IMR-90 (cell line): Measurements from ENCODE around the gene PYGB. TPM values are rescaled to one million over a fixed set of nuclear protein-coding genes. Genes with fewer than 3 reads are reported as not detected.

Source experiments
- ATAC-seq: fragments of 200-7000 bp; cut with Tn5 transposase; 2 replicates; pipeline ENCODE4 v1.9.1; 2020; ENCODE audit warnings: low read depth, mild to moderate bottlenecking, moderate library complexity
- BruUV-seq: library from RNA; stranded (reverse); fragments of 400-500 nt; replicated peaks from 2 replicates; lab custom pipeline; 2021; lab: Mats Ljungman, UMichigan
- CTCF ChIA-PET: fragments of 300-600 bp; formaldehyde crosslinking; extraction: SDS; loops from one replicate; lab custom pipeline; 2021; ENCODE audit warnings: antibody characterized with exemption; lab: Yijun Ruan, JAX
- POLR2A ChIA-PET: fragments of 300-600 bp; sonication (Branson Sonifier 250); formaldehyde crosslinking; loops from one replicate; lab custom pipeline; 2022; ENCODE audit warnings: antibody characterized with exemption; ENCODE audit not compliant: unreplicated experiment; lab: Charles Lee
- DNase-seq: peaks from one replicate; pipeline ENCODE4 v3.0.0; 2013
- H2AFZ ChIP-seq: replicated peaks from 2 replicates; pipeline ENCODE3; 2013; ENCODE audit warnings: low read length, mild to moderate bottlenecking; ENCODE audit not compliant: poor library complexity
- H2AK5ac ChIP-seq: 2 replicates; pipeline ENCODE4 v1.6.1; 2013; ENCODE audit warnings: low read depth, low read length, inconsistent platforms
- H2AK9ac ChIP-seq: replicated peaks from 2 replicates; pipeline ENCODE3; 2013; ENCODE audit warnings: mild to moderate bottlenecking, low read depth, low read length, moderate library complexity; ENCODE audit not compliant: poor library complexity
- H2BK120ac ChIP-seq: 2 replicates; pipeline ENCODE4 v1.6.1; 2013; ENCODE audit warnings: low read depth, low read length, inconsistent platforms
- H2BK15ac ChIP-seq: 3 replicates; pipeline ENCODE4 v1.6.1; 2013; ENCODE audit warnings: low read depth, low read length, inconsistent platforms
- H2BK20ac ChIP-seq: 2 replicates; pipeline ENCODE4 v1.6.1; 2013; ENCODE audit warnings: low read depth, mild to moderate bottlenecking, inconsistent platforms, low read length, moderate library complexity
- H2BK5ac ChIP-seq: 2 replicates; pipeline ENCODE4 v1.6.1; 2013; ENCODE audit warnings: mild to moderate bottlenecking, low read depth, low read length, inconsistent platforms; ENCODE audit not compliant: poor library complexity, severe bottlenecking
- H3K14ac ChIP-seq: replicated peaks from 2 replicates; pipeline ENCODE4 v1.6.1; 2013; ENCODE audit warnings: low read depth, low read length, inconsistent platforms
- H3K18ac ChIP-seq: 2 replicates; pipeline ENCODE4 v1.6.1; 2013; ENCODE audit warnings: low read depth, low read length, control low read depth
- H3K23ac ChIP-seq: 2 replicates; pipeline ENCODE4 v1.6.1; 2013; ENCODE audit warnings: low read depth, low read length, inconsistent platforms
- H3K27ac ChIP-seq: 2 replicates; pipeline ENCODE4 v1.5.1; 2013; ENCODE audit warnings: mild to moderate bottlenecking, control low read depth, low read length; ENCODE audit not compliant: insufficient read depth
- H3K27me3 ChIP-seq: 2 replicates; pipeline ENCODE4 v1.6.1; 2013; ENCODE audit warnings: low read length; ENCODE audit not compliant: control insufficient read depth, insufficient read depth
- H3K36me3 ChIP-seq: 2 replicates; pipeline ENCODE4 v1.6.1; 2013; ENCODE audit warnings: low read length, mixed read lengths; ENCODE audit not compliant: control insufficient read depth, insufficient read depth
- H3K4ac ChIP-seq: 2 replicates; pipeline ENCODE4 v1.6.1; 2013; ENCODE audit warnings: low read depth, low read length, inconsistent platforms
- H3K4me1 ChIP-seq: 2 replicates; pipeline ENCODE4 v1.6.1; 2013; ENCODE audit warnings: low read length, mixed read lengths; ENCODE audit not compliant: control insufficient read depth, insufficient read depth
- H3K4me2 ChIP-seq: 2 replicates; pipeline ENCODE4 v1.6.1; 2013; ENCODE audit warnings: low read depth, mild to moderate bottlenecking, control low read depth, low read length, moderate library complexity
- H3K4me3 ChIP-seq: 2 replicates; pipeline ENCODE4 v1.5.1; 2013; ENCODE audit warnings: low read depth, mild to moderate bottlenecking, control low read depth, low read length, moderate library complexity; ENCODE audit not compliant: insufficient read depth
- H3K56ac ChIP-seq: 2 replicates; pipeline ENCODE4 v1.6.1; 2013; ENCODE audit warnings: low read length, inconsistent platforms; ENCODE audit not compliant: insufficient read depth; ENCODE audit errors: extremely low read depth
- H3K79me1 ChIP-seq, 2 experiments: 2 replicates each; pipeline ENCODE4 v1.6.1; 2013; ENCODE audit warnings: low read length in 2 of 2, inconsistent platforms in 1 of 2, low read depth in 1 of 2
- H3K9ac ChIP-seq: 2 replicates; pipeline ENCODE4 v1.6.1; 2013; ENCODE audit warnings: low read depth, low read length, control low read depth
- H3K9me1 ChIP-seq: 2 replicates; pipeline ENCODE4 v1.6.1; 2013; ENCODE audit warnings: low read length, inconsistent platforms; ENCODE audit not compliant: insufficient read depth
- H3K9me3 ChIP-seq: 2 replicates; pipeline ENCODE4 v1.6.1; 2013; ENCODE audit warnings: low read length; ENCODE audit not compliant: control insufficient read depth, insufficient read depth
- H4K20me1 ChIP-seq: 2 replicates; pipeline ENCODE4 v1.6.1; 2013; ENCODE audit warnings: low read length, inconsistent platforms; ENCODE audit not compliant: insufficient read depth
- H4K5ac ChIP-seq: 2 replicates; pipeline ENCODE4 v1.6.1; 2013; ENCODE audit warnings: mild to moderate bottlenecking, low read depth, low read length, control low read depth
- H4K8ac ChIP-seq, 2 experiments: 2 replicates each; pipeline ENCODE4 v1.6.1; 2013; ENCODE audit warnings: low read depth in 2 of 2, low read length in 2 of 2, control low read depth in 1 of 2, inconsistent platforms in 1 of 2
- H4K91ac ChIP-seq: 2 replicates; pipeline ENCODE4 v1.6.1; 2013; ENCODE audit warnings: low read depth, low read length, inconsistent platforms; ENCODE audit not compliant: insufficient read depth
- RAD21 ChIP-seq: IDR thresholded peaks from 2 replicates; pipeline ENCODE4 v1.6.1; 2012; ENCODE audit warnings: low read length, improper control_type of control experiment
- WGBS, 2 experiments: methylation state at CpG; one replicate each; pipeline versions ENCODE4 v1.1.5 to v1.1.7; 2013; ENCODE audit warnings: missing lambda C conversion rate in 2 of 2; ENCODE audit not compliant: insufficient read length in 1 of 2; ENCODE audit errors: extremely low coverage in 2 of 2; 5-methylcytosine and 5-hydroxymethylcytosine counted together
- dilution Hi-C: fragments of 300-500 bp; cut with HindIII; formaldehyde crosslinking; loops from one replicate; pipeline ENCODE4 v1.14.3; 2018; ENCODE audit warnings: low sequenced_read_pairs; ENCODE audit not compliant: unreplicated experiment
- in situ Hi-C: fragments of 300-500 bp; cut with MboI; formaldehyde crosslinking; loops from 3 replicates; pipeline ENCODE4 v1.14.3; 2019; ENCODE audit warnings: low sequenced_read_pairs, inconsistent platforms, mixed read lengths
- intact Hi-C: fragments of 100-400 bp; cut with micrococcal nuclease; formaldehyde crosslinking; loops from 2 replicates; pipeline ENCODE4 v1.10.0; 2022
- polyA plus RNA-seq, 3 experiments: library from polyadenylated mRNA; depleted of rRNA; stranded (reverse); fragments of >200 nt; gene quantifications; 2 replicates each; pipeline ENCODE4 v1.2.3, GENCODE V29; 2012; ENCODE audit warnings: low replicate concordance in 1 of 3
- total RNA-seq: library from RNA; depleted of rRNA; stranded (reverse); fragments of >200 nt; gene quantifications from 2 replicates; pipeline ENCODE4 v1.2.3, GENCODE V29; 2012

Gene PYGB
- total and polyA plus RNA-seq, 2 of the 4 experiments (the other 2 are of a cell fraction) = 72.4 to 83.1 TPM

DNA sequence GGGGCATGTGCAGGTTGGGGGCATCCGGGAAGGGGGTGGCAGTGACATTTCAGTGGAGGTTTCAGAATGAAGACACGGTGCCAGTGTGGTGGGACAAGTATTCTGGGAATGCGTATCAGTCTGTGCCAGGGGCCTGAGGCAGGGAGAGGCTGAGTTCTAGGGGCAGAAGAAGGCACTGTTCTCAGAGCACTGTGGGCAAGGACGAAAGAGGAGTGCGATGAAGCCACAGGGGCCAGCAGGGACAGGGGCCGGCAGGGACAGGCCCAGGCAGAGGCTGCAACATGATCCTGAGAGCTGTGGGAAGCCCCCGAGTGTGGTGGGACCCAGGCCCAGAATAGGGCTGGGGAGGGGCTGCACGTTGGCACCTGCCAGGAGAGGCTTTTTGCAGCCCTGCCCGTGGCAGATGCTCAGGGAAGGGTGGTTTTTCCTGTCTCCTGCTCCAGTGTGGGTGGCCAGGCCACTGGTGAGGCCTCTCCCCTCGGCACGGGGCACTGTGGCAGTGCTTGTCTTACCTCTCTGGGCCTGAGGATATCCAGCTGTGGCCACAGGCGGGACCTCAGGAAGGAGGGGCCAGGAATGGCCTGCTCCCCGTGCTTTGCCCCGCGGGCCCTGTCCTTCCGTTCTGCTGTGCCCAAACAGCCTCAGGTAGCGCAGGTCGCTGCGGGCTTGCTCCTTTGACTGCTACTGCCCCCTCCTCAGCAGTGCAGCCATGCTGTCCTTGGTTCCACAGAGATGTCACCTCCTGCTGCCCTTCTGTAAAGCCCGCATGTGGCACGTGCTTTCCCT lies 42.4 kb upstream of the PYGB start:
- Histone ChIP-seq H3K27me3 (no peaks in the 10 kb centered on the region), H3K9ac (no peak overlapping the region), H2BK15ac (no peak overlapping the region), H3K36me3 (peaks cover 3% of the 10 kb centered on the region; the same call in 1 of the 2 replicates), H3K79me1 (peaks cover 26 to 59% of the 10 kb centered on the region in 2 experiments), H2AFZ (no peak overlapping the region), H2BK5ac (no peak overlapping the region), H3K27ac (no peak overlapping the region), H3K56ac (no peak overlapping the region), H3K4me2 (no peak overlapping the region), H3K14ac (no peak overlapping the region), H3K4me1 (peaks cover 3% of the 10 kb centered on the region; the same call in 1 of the 2 replicates), H2AK9ac (no peak overlapping the region), H3K23ac (no peak overlapping the region), H4K20me1 (peaks cover 4% of the 10 kb centered on the region), H2AK5ac (no peak overlapping the region), H4K5ac (no peak overlapping the region; the same call in 1 of the 2 replicates), H2BK120ac (no peak overlapping the region), H3K9me1 (peaks cover 10% of the 10 kb centered on the region; the same call in 1 of the 2 replicates), H3K4me3 (no peak overlapping the region), H3K4ac (no peak overlapping the region; the same call in 1 of the 2 replicates), H4K91ac (no peak overlapping the region), H3K18ac (no peak overlapping the region; the same call in 1 of the 2 replicates), H2BK20ac (no peak overlapping the region), H4K8ac (0 out of 4 replicates have a peak overlapping the region, but pooled peaks of 1 of the 2 experiments have one; percentile 13), H3K9me3 (no peaks in the 10 kb centered on the region)
- intact Hi-C loops (no loop called here), in situ Hi-C loops (no loop called here), dilution Hi-C loops (no loop called here)
- ATAC-seq (peak; percentile 17; the same call in 1 of the 2 replicates), DNase-seq (no peak)
- CTCF ChIA-PET = interaction anchor here (1.6 kb wide), 1 partner anchor 42 kb away, joined by 4 read pairs; the partner anchor contains the start of gene PYGB
- TF ChIP-seq RAD21 = no peak
- WGBS, 2 experiments = 71% methylated on average over 16 of the region's 21 CpGs; no CpG with 5 or more reads in 1 of the 2 experiments
- BruUV-seq = no TSS peak
- POLR2A ChIA-PET = no interaction called here
